Measurements from ENCODE around the gene USP27X.

USP27X gene

GRCh38 chrX:49884290-49884862, 5.1 kb downstream of the USP27X start:
- DNase-seq (ENCODE audit: low spot score) = peak; percentile 45

- DNase-seq (ENCODE audit: low spot score) = no peak
Measured at GRCh38 chrX:49892542-49892941, 13.3 kb downstream of the USP27X start.

GRCh38 chrX:49896951-49897350, 17.7 kb downstream of the USP27X start:
- no peak for DNase-seq (ENCODE audit: low spot score)

- no peak for DNase-seq (ENCODE audit: low spot score)
Measured at GRCh38 chrX:49901048-49901447, 21.8 kb downstream of the USP27X start.

- DNase-seq (ENCODE audit: low spot score) = no peak
Measured at GRCh38 chrX:49910344-49910743, 31.1 kb downstream of the USP27X start.

DNA sequence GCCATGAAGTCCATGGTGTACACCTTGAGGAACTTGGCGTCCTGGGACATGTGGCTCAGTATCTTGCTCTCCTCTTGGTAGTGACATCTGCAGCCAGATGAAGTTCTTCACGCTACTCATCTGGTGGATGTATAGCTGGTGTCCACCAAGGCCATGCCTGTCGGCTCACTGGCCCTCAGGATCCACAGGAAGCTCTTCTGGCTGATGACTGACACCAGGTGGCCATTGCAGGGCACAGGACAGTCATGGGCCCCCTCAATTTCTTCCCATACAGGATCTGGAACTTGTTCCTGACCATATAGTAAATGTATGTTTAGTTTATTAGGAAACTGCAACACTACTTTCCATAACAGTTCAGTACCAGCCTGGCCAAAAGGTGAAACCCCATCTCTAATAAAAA, 32.8 kb downstream of the USP27X start:
- DNase-seq (ENCODE audit: low spot score) = no peak

- no peak for DNase-seq (ENCODE audit: low spot score)
Measured at GRCh38 chrX:49912861-49913260, 33.6 kb downstream of the USP27X start.

DNA sequence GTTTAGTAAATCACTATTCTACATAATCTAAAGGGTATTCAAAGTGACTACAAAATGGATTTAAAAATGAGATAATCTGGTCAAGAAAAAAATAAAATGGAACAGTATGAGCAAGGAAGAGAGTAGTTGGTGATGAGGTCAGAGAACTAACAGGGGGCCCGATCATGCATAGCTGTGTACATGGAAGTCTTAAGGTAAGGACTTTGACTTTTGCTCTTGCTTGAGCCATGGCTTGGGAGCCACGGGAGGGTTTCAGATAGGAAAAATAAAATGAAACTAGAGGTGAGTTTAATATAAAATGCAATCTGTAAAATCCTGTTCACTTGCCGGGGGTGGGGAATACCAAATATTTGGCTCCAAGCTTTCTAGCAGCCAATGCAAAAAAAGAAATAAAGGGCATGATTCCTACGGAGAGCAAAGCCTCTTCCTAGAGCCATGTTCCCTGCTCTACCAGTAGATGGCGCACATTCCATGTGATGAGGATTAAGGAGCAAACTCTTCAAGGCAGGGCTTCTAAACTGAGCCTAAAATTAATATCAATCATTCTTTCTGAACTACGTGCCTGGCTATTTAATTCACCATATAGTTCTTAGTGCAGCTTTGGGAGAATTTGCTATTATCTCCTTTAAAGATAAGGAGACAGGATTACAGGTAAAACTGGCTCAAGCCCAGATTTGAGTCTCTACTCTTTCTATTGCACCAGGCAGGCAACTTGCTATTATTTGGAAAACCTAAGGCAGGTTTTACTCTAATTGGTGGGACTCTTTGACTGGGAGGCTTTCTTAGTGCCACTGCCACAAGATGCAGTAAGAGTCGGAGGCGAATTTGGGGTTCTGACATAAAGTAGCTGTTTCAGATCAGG, 36.3 kb downstream of the USP27X start:
- peak; percentile 70 for DNase-seq (ENCODE audit: low spot score)

- peak; percentile 9 for DNase-seq (ENCODE audit: low spot score)
Measured at GRCh38 chrX:49919617-49920016, 40.3 kb downstream of the USP27X start.

- DNase-seq (ENCODE audit: low spot score) = no peak
Measured at GRCh38 chrX:49921109-49921508, 41.8 kb downstream of the USP27X start.

- DNase-seq (ENCODE audit: low spot score) = peak; percentile 93
Measured at GRCh38 chrX:49922291-49923241, 43.3 kb downstream of the USP27X start, which contains the start of gene CLCN5. CLCN5 (plus strand) TSS chrX:49922596; CDS start chrX:49925299, 2,703 bp downstream.

- DNase-seq (ENCODE audit: low spot score) = no peak
Measured at GRCh38 chrX:49925176-49925575, 45.9 kb downstream of the USP27X start.

GRCh38 chrX:49930039-49930438, 50.8 kb downstream of the USP27X start:
- DNase-seq (ENCODE audit: low spot score) = no peak

Data from Ammon's horn (tissue), 1 donor.